Stimulated activated CD8-positive, alpha-beta memory T cell treated with anti-CD3 and anti-CD28 coated beads, Interleukin-7, amount 100 ng/mL, for 1 hour (primary cell): ENCODE data around the gene UVSSA.
"Not testable (repeated sequence)": the region's sequence is repeated elsewhere in the genome, so short reads cannot be mapped to it uniquely, and the experiment has no call there.

Experiments used
- DNase-seq, 2 donors: peaks; one replicate each; pipeline ENCODE4 v3.0.0-alpha.2; 2020; ENCODE audit warnings: low read depth in 2 of 2

Gene UVSSA

DNA sequence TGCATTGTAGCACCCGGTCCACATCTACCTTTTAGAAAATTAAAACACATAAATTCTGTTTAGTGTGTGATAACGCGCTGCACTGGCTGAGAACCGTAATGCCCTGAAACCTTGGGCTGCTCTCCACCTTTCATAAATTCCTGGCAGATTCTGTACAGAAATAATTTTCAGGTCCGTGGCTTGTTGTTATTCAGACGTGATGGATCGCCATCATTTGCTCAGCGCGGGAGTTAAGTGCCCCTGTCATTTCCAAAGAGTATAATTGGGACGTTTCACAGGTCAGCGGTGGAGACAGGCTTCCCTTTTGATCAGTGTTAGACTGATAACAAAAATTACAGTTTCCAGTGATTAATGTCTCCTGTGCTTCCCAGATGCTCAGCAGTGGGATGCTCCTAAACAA lies 16.5 kb downstream of the UVSSA start:
- no peak for DNase-seq

DNA sequence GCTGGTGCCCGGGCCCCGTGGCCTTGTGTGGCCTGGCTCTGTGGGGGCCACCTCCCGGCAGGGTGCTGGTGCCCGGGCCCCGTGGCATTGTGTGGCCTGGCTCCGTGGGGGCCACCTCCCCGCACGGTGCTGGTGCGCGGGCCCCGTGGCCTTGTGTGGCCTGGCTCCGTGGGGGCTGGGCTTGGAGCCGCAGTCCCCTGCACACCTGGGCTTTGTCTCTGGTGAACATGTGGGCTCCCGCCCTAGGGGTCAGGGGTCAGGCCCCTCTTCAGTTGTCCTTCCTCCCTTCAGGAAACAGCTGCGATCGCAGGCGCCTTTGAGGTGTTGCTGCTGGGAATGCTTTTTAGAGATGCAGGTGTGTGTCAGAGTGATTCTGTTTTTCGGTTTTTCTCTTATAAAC lies 17.2 kb downstream of the UVSSA start:
- no peak for DNase-seq

DNA sequence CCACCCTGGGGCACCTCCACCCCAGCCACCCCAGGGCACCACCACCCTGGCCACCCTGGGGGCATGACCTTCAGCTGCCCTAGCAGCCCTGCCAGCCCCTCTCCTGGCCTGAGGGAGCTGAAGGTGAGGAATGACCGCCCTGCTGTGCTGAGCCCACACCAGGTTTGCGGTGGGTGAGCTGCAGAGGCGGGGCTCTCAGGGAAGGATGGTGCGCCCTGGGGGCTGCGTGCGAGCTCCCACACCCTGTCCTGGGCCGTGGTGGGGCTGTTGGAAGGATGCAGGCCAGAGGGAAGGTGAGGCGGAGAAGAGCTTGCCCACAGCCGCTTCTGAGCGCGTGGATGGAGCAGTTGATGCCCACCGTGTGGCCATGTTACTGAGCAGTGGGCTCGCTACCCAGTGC lies 17.7 kb downstream of the UVSSA start:
- no peak for DNase-seq

DNA sequence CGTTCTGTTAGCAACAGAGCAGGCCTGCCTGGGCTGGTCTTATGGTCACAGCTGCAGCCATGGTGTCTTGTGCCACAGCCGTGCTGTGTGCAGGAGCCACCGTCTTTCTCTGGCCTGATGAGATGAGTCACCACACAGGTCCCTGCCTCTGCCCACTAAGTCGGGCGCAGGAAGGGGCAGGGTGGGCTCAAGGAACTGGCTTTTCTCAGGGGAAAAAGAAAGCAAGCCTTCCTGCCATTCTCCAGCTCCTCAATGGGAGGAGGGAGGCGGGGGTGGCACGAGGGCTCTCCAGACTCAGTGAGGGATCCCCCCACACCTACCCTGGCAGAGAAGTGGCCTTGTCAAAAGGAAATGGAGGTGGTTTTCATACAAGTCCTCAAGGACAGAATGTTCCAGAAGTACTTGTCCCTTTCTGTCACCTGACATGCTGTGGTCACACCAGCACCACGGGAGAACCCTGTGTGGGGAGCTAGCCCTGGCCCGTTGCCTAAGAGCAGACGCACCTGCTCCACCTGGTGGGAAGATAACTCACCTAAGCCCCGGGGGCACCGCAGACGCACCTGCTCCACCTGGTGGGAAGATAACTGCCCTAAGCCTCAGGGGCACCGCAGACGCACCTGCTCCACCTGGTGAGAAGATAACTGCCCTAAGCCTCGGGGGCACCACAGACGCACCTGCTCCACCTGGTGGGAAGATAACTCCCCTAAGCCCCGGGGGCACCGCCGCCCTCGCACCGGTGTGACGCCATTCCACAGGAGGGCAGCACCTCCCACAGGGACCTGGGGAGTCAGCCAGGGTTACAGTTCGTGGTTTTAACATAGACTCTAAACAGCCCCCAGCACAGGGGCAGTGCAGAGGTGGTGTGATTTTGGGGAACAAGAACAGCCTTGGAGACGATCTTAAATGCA lies 18.5 kb downstream of the UVSSA start:
- DNase-seq = no peak

DNA sequence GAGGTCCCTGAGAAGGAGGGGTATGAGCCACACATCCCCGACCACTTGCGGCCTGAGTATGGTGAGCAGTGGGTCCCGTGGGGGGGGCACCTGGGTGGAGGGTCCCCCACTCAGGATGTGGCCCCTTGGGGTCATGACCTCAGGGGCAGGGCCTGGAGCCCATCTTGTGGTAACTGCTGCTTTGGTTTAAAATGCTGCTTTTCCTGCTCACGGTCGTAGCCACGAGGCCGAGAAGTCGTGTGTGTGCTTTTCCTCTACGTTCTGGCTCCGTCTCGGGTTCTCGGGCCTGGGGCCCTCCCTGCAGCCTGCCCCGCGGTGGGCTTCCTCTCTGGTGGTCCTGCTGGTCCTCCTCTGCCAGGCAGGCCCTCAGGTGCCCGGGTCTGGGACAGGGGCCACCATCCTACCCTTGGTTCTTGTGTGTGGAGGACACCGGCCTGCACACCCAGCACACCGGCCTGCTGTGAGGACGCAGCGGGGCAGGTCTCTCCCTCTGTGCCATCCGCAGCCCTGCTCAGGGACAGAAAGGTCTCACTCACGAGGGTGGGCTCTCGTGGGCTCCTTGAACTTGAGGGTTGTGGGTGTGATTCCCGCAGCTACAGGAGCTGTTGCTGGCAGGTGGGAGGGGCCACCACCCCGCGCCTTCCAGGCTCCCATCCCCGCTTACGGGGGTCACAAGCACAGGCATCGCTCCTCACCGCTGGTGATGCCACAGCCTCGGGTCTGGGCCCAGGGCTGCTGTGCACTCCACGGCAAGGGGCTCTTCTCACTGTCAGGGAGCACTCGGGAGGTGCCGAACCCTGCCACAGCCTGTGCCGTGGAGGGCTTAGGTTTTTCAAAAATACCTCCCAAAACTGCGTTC lies 19.6 kb downstream of the UVSSA start:
- DNase-seq = no peak

DNA sequence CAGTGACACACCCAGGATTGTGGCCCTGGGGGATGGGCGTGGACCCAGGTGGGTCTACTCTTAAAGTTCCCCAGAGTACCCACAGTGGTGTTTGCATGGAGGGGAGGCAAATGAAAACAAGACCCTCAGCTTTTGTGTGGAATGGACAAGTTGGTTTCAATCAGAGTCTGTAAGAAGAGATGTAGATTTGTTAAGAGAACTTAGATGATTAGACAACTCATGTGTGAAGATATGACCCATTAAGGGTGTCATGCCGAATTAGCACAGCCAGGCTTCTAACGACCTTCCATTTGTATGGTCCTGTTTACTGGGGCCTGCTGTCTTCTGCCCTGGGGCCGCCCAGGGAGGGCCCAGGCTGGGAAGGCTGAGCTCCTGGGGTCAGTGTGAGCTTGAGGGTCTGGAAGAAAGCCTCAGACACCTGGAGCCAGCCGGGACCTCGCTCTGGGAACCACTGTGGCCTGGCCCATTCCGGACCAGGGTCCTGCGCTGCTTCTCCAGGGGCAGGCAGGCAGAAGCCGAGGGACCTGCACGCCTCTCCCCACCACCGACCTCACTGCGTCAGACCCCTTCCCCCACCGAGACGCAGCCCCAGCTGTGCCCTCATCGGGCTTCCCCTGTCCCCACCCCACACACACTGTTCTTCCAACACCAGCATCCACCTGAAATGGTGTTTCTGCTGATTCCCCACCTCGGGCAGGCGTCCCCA lies 20.4 kb downstream of the UVSSA start:
- no peak for DNase-seq

DNA sequence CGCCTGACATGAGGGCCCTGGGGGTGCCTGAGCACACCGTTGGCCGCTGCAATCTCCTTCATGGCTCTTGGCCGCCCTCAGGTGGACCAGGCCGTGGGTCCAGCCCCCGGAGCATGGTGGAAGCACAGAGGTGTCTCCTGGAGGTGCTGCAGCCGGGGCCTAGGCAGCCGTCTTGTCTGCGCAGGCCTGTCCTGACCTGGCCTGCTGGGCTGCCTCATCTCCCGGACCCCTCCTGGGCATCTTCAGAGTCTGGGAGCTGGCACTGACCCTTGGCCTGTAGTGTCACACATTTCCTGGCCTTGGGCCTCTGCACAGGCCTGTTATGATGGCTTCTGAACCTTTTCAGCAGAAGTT lies 20.9 kb downstream of the UVSSA start:
- DNase-seq = no peak

DNA sequence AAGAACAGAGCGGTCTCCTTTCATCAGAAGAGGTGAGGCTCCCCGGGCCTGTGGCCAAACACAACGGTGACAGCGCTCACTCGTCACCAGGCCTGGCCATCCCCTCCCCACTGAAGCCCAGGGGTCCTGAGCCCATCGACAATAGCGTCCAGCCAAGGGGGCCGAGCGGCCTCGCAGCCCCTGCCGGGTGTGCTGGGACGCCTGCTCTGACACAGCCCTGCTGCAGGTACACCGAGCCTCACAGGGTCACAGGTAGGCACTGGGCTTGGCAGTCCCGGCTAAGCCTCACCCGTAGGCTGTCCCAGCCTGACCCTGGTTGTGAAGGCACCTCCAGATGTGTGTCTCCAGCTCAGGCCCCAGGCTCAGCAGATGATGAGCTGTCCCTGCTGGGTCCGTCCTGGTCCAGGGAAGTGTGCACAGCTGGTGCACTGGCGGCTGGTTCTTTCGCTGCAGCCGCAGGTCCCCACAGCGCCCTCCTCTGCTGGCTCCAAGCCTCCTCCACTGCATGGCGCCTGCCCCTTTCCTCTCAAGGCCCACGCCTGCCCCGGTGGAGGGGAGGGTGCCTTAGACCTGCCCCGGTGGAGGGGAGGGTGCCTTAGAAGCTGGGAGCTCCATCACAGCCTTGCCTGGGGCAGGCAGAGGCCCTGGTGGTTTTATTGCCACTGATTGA lies 21.5 kb downstream of the UVSSA start:
- no peak for DNase-seq

DNA sequence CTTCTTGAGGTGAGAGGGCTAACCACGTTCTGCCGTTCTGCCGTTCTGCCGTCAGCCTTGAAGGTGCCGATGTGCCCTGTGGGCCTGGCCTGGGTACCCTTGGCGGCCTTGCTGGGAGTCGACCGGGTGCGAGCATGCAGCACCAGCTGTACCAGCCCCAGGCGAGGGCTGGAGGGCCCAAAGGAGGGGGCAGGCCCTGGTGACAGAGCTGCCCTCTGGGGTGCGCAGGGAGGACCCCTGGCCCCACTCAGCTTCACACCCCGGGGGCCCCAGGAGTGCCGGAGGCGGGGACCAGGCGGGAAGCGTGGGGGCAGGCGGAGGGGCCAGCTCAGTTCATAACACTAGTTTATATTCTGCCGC lies 22.1 kb downstream of the UVSSA start:
- DNase-seq = no peak

DNA sequence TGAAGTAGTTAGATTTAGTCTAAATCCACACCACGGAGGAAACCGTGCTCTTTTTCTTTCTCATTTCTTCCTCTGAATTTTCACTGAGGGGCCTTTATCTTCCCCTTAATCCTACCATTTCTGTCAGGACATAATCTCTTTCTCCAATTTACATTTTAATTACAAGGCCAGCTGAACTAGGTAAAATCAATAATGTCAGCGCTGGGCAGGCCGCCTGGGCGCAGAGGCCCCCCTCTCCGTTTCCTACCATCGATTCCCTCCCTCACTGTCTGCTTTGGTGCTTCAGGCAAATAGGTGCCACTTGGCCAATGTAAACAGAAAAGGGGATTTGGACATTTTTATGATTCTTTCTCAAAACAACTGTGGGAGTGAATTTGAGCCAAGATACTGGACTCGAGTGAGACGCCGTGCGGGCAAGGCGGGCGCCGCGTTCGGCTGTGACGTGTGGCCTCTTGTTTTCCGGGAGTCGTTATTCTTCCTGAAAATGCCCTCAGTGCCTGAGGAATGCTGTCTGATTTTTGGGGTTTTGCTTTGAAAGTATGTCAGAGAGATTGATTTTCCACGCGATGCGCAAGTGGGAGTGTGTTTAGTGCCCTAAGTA lies 22.6 kb downstream of the UVSSA start:
- no peak for DNase-seq

DNA sequence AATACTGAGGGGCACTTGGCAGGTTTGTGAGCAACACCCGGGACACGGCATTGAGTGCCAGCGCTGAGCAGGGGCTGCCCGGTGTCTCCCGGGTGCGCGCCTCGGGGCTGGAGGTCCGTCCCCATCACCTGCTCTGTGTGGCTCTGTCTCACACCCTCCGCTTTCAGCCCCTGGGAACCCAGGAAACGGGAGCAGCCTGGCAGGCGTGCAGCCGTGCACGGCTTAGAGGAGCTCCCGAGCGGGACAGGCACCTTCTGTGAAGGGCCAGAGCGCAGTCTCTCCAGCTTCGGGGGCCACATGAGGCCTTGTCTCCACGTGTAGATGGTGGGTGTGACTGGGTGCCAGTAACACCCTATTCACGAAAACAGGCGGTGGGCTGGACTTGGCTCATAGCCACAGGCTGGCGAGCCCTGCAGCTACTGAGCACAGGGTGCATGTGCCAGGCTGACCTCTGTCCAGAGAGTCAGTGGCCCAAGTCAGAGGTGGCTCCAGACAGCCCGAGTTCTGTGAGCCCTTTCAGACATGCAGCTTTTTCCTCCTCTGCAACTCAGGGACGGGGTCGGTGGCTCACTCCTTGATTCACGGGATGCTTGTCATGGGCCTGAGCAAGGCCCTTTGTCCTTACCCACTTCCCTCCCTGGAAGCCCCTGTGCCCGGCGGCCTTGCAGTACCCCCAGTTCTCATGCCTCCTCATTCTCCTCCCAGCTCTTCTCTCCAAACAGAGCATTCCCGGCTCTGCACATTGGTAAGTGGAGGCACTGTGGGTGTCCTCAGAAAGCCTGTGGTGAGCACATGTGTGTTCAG lies 23.5 kb downstream of the UVSSA start:
- DNase-seq = no peak

DNA sequence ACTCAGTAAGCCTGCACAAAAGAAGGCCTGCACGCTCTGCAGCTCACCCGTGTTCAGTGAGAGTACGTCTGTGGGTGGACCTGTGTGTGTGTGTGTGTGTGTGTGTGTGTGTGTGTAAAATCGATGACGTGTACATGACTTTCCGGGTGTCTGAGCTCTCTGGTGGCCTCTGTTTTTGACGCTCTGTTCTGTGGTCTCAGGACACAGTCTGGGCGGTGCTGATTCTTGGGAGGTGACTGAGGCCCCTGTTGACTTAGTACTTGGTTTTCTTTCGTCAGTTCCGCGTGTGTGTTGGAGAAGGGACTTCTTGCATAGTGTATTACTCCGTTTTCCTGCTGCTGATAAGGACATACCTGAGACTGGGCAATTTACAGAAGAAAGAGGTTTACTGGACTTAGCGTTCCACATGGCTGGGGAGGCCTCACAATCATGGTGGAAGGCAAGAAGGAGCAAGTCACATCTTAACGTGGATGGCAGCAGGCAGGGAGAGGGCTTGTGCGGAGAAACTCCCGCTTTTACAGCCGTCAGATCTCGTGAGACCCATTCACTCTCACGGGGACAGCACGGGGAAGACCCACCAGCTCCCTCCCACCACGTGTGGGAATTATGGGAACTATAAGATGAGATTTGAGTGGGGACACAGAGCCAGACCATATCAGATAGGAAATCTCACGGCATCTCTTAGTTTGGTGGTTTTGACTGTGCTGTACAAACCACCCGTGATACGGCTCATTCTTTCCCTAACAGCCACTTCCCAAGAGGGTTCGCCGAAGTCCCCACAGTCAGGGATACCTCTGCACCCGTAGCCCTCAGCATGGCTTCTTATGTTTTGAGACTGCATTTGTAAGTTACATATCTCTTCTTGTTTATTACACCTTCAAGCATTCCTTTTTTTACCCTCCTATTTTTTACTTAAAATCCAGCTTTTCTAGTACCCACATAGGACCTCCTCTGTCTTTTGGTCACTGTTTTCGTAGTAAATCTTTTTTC lies 24.5 kb downstream of the UVSSA start:
- no peak for DNase-seq

DNA sequence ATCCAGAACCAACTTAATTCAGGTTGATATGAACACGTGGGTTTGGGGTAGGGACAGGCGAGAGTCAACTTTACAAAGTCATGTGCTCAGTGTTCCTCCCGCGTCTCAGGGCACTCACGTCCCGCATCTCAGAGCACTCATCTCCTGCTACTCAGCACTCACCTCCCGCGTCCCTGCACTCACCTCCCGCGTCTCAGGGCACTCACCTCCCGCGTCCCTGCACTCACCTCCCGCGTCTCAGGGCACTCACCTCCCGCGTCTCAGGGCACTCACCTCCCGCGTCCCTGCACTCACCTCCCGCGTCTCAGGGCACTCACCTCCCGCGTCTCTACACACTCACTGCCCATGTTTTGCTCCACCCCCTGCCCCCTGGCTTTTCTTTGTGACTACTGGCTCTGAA lies 25.6 kb downstream of the UVSSA start:
- not testable (repeated sequence) for DNase-seq

DNA sequence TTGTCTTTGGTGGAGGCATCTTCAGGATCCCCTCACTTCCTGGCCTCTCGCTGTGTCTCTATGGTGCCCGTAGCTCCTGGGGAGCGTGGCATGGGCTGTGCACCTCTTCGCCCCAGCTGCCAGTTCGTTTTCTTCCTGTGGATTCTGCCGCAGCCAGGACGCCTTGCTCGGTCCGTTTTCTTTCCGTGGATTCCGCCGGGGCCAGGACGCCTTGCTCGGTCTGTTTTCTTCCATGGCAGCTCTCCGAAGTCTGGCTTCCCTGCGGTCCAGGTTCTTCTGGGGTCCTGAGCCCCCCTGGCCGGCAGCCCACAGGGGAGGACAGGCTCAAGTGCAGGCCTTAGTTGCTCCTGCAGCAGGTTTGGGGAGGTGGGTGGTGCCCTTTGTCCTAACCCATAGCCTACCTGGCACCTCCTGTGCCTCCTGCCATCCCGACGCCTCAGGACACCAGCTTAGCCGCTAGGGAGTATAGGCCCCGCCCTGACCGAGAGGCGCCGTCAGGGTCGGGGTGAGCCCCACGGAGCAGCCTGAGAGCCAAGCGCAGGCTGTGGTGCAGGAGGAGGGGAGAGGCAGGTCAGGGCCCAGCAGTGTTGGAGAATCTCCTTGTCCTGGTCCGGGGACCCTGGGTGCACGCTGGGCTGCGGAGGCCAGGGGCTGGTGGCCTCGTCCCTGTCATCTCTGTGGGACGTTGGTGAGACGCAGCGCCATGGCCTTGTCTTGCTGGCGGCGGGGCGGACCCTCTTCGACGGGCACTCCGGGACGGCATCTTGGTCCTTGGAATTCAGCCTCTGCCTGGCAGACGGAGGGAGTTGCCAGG lies 27.1 kb downstream of the UVSSA start:
- no peak for DNase-seq

DNA sequence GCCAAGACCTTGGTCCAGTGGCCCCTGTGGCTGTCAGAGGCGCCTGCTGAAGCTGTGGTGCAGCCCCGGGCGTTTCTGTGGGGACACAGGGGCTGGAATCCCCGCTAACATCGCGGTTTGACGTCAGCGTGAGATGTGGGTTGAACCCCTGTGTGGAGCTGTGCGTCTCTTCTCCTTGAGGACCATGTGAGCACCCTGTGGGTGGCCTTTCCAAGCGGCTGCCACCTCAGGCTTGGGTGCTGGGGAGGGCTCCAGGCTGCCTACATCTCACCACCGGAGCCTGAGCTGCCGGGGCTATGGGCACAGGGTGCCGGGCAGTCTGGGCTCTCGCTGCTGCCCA lies 27.7 kb downstream of the UVSSA start:
- DNase-seq = no peak

DNA sequence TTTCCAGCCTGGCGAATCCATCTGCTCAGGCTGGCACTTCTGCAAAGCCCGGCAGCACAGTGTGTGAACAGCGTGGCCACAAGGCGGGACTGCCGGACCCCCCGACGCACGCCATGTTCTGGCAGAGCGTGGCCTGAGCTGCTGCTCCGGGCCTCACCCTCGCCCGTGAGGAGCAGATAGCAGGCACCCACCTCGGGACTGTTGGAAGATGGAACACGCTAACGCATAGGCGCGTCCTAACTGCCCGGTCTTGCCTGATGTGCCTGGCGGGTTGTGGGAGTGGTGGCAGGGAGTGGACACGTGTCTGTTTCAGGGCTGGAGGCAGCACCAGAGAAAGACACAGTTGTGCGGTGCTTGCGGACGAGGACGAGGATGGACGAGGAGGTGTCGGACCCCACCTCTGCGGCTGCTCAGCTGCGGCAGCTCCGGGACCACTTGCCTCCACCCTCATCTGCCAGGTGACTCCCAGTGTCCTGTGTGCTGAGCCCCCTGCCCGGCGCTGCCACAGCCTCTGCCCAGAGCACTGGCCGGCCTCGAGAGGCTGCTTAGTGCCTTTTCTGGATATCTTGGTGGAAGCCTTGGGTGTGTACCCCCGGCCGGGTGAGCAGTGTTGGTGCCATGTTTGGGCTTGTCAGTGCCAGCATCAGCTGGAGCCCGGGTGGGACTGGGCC lies 28.2 kb downstream of the UVSSA start:
- no peak for DNase-seq

DNA sequence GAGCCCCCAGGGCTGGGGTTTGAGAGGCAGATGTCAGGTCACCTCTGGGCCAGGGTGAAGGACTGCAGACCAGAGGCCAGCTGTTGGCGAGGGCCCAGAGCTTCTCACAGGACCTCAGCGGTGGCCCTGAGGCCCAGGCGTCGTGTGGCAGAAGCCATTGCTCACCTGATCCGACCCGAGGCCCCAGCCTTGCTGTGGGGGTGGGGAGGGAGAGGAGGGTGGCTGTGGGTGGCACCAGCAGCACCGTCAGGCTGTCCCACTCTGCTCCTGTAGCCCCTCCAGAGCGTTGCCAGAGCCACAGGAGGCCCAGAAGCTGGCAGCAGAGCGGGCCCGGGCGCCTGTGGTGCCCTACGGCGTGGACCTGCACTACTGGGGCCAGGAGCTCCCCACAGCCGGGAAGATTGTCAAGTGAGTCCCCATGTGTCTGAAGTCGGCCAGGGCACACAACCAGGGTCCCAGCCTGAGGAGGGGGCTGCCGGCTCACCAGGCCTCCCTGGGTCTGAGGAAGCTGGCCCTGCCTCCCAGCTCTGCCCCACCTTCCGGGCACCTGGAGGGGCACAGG lies 28.8 kb downstream of the UVSSA start:
- DNase-seq = no peak

DNA sequence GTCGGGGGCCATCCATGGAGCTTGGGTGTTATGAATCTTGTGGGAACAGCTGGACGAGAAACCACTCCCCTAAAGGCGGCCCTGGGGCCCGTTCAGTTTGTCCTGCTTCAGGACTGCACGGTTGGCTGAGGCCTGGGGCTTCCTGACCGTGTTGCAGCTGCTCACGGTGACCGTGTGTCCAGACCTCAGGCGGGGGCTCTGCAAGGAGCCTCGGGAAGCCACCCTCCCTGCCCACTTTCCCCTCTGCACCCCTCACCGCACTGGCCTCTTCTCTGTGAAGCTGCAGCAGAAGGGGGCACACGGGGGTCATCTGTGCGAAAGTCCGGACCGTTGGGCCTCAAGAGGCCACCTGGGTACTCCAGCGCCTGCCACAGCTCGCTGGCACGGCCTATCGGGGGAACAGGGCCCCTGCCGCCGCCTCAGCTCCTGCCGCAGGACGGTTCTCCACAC lies 29.4 kb downstream of the UVSSA start:
- DNase-seq = no peak
